Measurements from ENCODE around the gene KCNB1.

- TF ChIP-seq CTCF (conservative IDR thresholded peaks at IDR 0.05) (no peak), ZFX (IDR thresholded peaks at IDR 0.05) (no peak)
These were observed 151.5 kb downstream of the KCNB1 start for GRCh38 chr20:49330701-49331615.
